Panc1 (cell line): ENCODE results near the gene HM13. TPM values are rescaled to one million over a fixed set of nuclear protein-coding genes. Genes with fewer than 3 reads are reported as not detected.
A peak's percentile ranks its signal among the peaks of the same experiment; 100 is the strongest.

Experiments
- ATAC-seq: fragments of 200-7000 bp; cut with Tn5 transposase; 2 replicates; pipeline ENCODE4 v1.9.1; 2020; ENCODE audit warnings: mild to moderate bottlenecking, moderate library complexity
- BruUV-seq: library from RNA; stranded (reverse); fragments of 400-500 nt; replicated peaks from 2 replicates; lab custom pipeline; 2021; lab: Mats Ljungman, UMichigan
- CTCF ChIA-PET: fragments of 300-600 bp; sonication (Branson Sonifier 250); formaldehyde crosslinking; loops from one replicate; lab custom pipeline; 2022; ENCODE audit warnings: antibody characterized with exemption; lab: Charles Lee
- POLR2A ChIA-PET: fragments of 300-600 bp; sonication (Branson Sonifier 250); formaldehyde crosslinking; loops from one replicate; lab custom pipeline; 2022; ENCODE audit warnings: antibody characterized with exemption; lab: Charles Lee
- DNase-seq: peaks from one replicate; pipeline ENCODE4 v3.0.0-alpha.2; 2010; ENCODE audit warnings: low read depth, low spot score
- H3K27ac ChIP-seq: 2 replicates; pipeline ENCODE4 v1.5.1; 2011; ENCODE audit warnings: mild to moderate bottlenecking, low read length, inconsistent platforms
- H3K27me3 ChIP-seq: fragments of 200-500 bp; sonication (Bioruptor generic); 2 replicates; pipeline ENCODE4 v1.6.0; 2014; ENCODE audit warnings: low read length, inconsistent platforms; ENCODE audit not compliant: control insufficient read depth, insufficient read depth
- H3K36me3 ChIP-seq: fragments of 200-500 bp; sonication (Bioruptor generic); 2 replicates; pipeline ENCODE4 v1.5.1; 2014; ENCODE audit warnings: inconsistent platforms, mild to moderate bottlenecking, low read length, moderate library complexity; ENCODE audit not compliant: control insufficient read depth, insufficient read depth
- H3K4me1 ChIP-seq: 2 replicates; pipeline ENCODE4 v1.5.1; 2011; ENCODE audit warnings: inconsistent platforms, mild to moderate bottlenecking, low read length, moderate library complexity; ENCODE audit not compliant: control insufficient read depth, insufficient read depth
- H3K4me3 ChIP-seq, 2 experiments: 2 replicates each; pipeline ENCODE4 v1.5.1; 2011 to 2012; ENCODE audit warnings: low read depth in 2 of 2, low read length in 2 of 2, mild to moderate bottlenecking in 2 of 2, inconsistent platforms in 1 of 2, moderate library complexity in 1 of 2
- H3K9me3 ChIP-seq: fragments of 200-500 bp; sonication (Bioruptor generic); 2 replicates; pipeline ENCODE4 v1.5.1; 2014; ENCODE audit warnings: low read depth, mild to moderate bottlenecking, inconsistent platforms, low read length, moderate library complexity; ENCODE audit not compliant: control insufficient read depth, insufficient read depth
- CTCF ChIP-seq: fragments of 450-650 bp; IDR thresholded peaks from 2 replicates; pipeline ENCODE4 v1.5.1; 2017; ENCODE audit warnings: mild to moderate bottlenecking
- POLR2AphosphoS5 ChIP-seq: IDR thresholded peaks from 2 replicates; pipeline ENCODE4 v1.6.1; 2012; ENCODE audit warnings: mild to moderate bottlenecking, low read depth, low read length, moderate library complexity
- REST ChIP-seq, 2 experiments: IDR thresholded peaks; 2 replicates each; pipeline ENCODE4 v1.6.1; 2011 to 2012; ENCODE audit warnings: low read depth in 2 of 2, control low read depth in 1 of 2, low read length in 1 of 2, mild to moderate bottlenecking in 1 of 2, moderate library complexity in 1 of 2; ENCODE audit not compliant: insufficient read depth in 1 of 2
- SIN3A ChIP-seq: IDR thresholded peaks from 2 replicates; pipeline ENCODE4 v1.6.1; 2012; ENCODE audit warnings: low read depth, mild to moderate bottlenecking, low read length, moderate library complexity, borderline replicate concordance; ENCODE audit not compliant: insufficient read depth
- TCF7L2 ChIP-seq: IDR thresholded peaks from 2 replicates; pipeline ENCODE4 v1.6.1; 2011; ENCODE audit warnings: mild to moderate bottlenecking, low read depth, low read length, inconsistent platforms
- in situ Hi-C: cut with HindIII; loops from 2 replicates; pipeline ENCODE4 v1.10.0; 2016; ENCODE audit warnings: low sequenced_read_pairs, low pct_unique_long_range_greater_than_20kb
- intact Hi-C: fragments of 100-400 bp; cut with micrococcal nuclease; formaldehyde crosslinking; loops from one replicate; pipeline ENCODE4 v1.10.0; 2022; ENCODE audit not compliant: unreplicated experiment
- total RNA-seq: library from RNA; stranded (reverse); gene quantifications from one replicate; pipeline ENCODE4 v1.2.1, GENCODE V29; 2021; ENCODE audit not compliant: unreplicated experiment

The HM13 gene
- total RNA-seq, 1 experiment from 2014 or later = 337 TPM

- intact Hi-C loops (no loop called here), in situ Hi-C loops (no loop called here)
- Histone ChIP-seq H3K27ac (no peak overlapping the region), H3K27me3 (0 out of 2 replicates have a peak, but pooled peaks cover 2% of the 10 kb centered on the region), H3K4me1 (peaks cover 12% of the 10 kb centered on the region; the same call in 1 of the 2 replicates), H3K4me3 (no peak overlapping the region), H3K36me3 (no peaks in the 10 kb centered on the region), H3K9me3 (no peaks in the 10 kb centered on the region)
- POLR2A ChIA-PET = no interaction called here
- BruUV-seq = no TSS peak
- peak; percentile 39 for ATAC-seq
- TF ChIP-seq REST (IDR thresholded peaks at IDR 0.05; ENCODE audit: insufficient read depth in 1 of 2, low read depth in 2 of 2, low read length in 1 of 2) (no peak), TCF7L2 (no peak), SIN3A (no peak), POLR2AphosphoS5 (no peak), CTCF (no peak)
- CTCF ChIA-PET = interaction anchor here (0.5 to 3.9 kb wide), 5 partner anchors 12 to 310 kb away, joined by 3 to 21 read pairs (median 4); no protein-coding TSS in a partner anchor
- DNase-seq = no peak
Measured at GRCh38 chr20:31472395-31473330, 41.6 kb upstream of the HM13 start.

GRCh38 chr20:31473331-31474096, 40.7 kb upstream of the HM13 start:
- peaks cover 12% of the 10 kb centered on the region; the same call in 1 of the 2 replicates for H3K4me1 ChIP-seq
- H3K36me3 ChIP-seq = no peaks in the 10 kb centered on the region
- ChIA-PET POLR2A (no interaction called here), CTCF (interaction anchor here (0.5 to 3.9 kb wide), 5 partner anchors 13 to 309 kb away, joined by 3 to 21 read pairs (median 6); partner anchors contain the start of gene HM13)
- H3K27ac ChIP-seq = no peak overlapping the region
- ATAC-seq (0 out of 2 replicates have a peak, but pooled peaks have one; percentile 3), DNase-seq (no peak)
- H3K9me3 ChIP-seq = no peaks in the 10 kb centered on the region
- in situ Hi-C loops (no loop called here), intact Hi-C loops (no loop called here)
- TF ChIP-seq CTCF (no peak), SIN3A (no peak), POLR2AphosphoS5 (no peak), TCF7L2 (no peak), REST (IDR thresholded peaks at IDR 0.05; ENCODE audit: insufficient read depth in 1 of 2, low read depth in 2 of 2, low read length in 1 of 2) (no peak)
- H3K4me3 ChIP-seq = no peak overlapping the region
- 0 out of 2 replicates have a peak, but pooled peaks cover 2% of the 10 kb centered on the region for H3K27me3 ChIP-seq
- BruUV-seq = no TSS peak
